GM23338 (cell line): ENCODE measurements around the gene RBM7. TPM values are rescaled to one million over a fixed set of nuclear protein-coding genes. Genes with fewer than 3 reads are reported as not detected.

Experiments
- EZH2 ChIP-seq: fragments of 200-600 bp; sonication (generic); IDR thresholded peaks from one replicate; pipeline ENCODE4 v1.8.0; 2017; ENCODE audit warnings: antibody characterized with exemption, mild to moderate bottlenecking, low read depth; ENCODE audit not compliant: unreplicated experiment
- EZH2phosphoT487 ChIP-seq: fragments of 200-600 bp; sonication (generic); IDR thresholded peaks from one replicate; pipeline ENCODE4 v1.8.1; 2018; ENCODE audit warnings: antibody characterized with exemption; ENCODE audit not compliant: unreplicated experiment
- JUNB ChIP-seq: IDR thresholded peaks from one replicate; pipeline ENCODE4 v1.6.1; 2016; ENCODE audit warnings: antibody characterized with exemption; ENCODE audit not compliant: unreplicated experiment
- POLR2AphosphoS5 ChIP-seq: IDR thresholded peaks from 2 replicates; pipeline ENCODE4 v1.6.1; 2016; ENCODE audit warnings: antibody characterized with exemption, low read depth
- STAT1 ChIP-seq: IDR thresholded peaks from one replicate; pipeline ENCODE4 v1.6.1; 2016; ENCODE audit warnings: antibody characterized with exemption; ENCODE audit not compliant: unreplicated experiment
- ZNF114 ChIP-seq: fragments of 250-450 bp; sonication (Bioruptor Pico); IDR thresholded peaks from 2 replicates; pipeline ENCODE4 v1.5.0; 2020; ENCODE audit warnings: mild to moderate bottlenecking, moderate library complexity
- polyA plus RNA-seq: library from polyadenylated mRNA; unstranded; fragments of >200 nt; fragmentation: Nextera tagmentation; extraction: Ambion mirVana; gene quantifications from 2 replicates; pipeline ENCODE4 v1.2.1, GENCODE V29; 2016
- total RNA-seq: library from RNA; depleted of rRNA; stranded (reverse); fragments of >200 nt; shearing (Covaris generic); gene quantifications from 2 replicates; pipeline ENCODE4 v1.2.3, GENCODE V29; 2014
- TF ChIP-seq, protein P1 (sequence below): fragments of 250-450 bp; sonication (Bioruptor Pico); IDR thresholded peaks from 2 replicates; pipeline ENCODE4 v1.5.0; 2020; ENCODE audit warnings: mild to moderate bottlenecking, moderate library complexity
- TF ChIP-seq, protein P2 (sequence below): IDR thresholded peaks from one replicate; pipeline ENCODE4 v1.6.1; 2018; ENCODE audit warnings: antibody characterized with exemption; ENCODE audit not compliant: unreplicated experiment
- TF ChIP-seq, protein P3 (sequence below), 2 experiments: fragments of 200-600 bp in 1 of 2; sonication (generic) in 1 of 2; conservative IDR thresholded peaks; 2 replicates each; pipeline versions ENCODE4 v1.5.1 to v1.6.1; 2016 to 2017; ENCODE audit warnings: antibody characterized with exemption in 2 of 2, low read depth in 2 of 2, mild to moderate bottlenecking in 2 of 2, moderate library complexity in 1 of 2

The RBM7 gene
- total and polyA plus RNA-seq, 2 experiments from 2014 or later, result 31.5 to 57.2 TPM

DNA sequence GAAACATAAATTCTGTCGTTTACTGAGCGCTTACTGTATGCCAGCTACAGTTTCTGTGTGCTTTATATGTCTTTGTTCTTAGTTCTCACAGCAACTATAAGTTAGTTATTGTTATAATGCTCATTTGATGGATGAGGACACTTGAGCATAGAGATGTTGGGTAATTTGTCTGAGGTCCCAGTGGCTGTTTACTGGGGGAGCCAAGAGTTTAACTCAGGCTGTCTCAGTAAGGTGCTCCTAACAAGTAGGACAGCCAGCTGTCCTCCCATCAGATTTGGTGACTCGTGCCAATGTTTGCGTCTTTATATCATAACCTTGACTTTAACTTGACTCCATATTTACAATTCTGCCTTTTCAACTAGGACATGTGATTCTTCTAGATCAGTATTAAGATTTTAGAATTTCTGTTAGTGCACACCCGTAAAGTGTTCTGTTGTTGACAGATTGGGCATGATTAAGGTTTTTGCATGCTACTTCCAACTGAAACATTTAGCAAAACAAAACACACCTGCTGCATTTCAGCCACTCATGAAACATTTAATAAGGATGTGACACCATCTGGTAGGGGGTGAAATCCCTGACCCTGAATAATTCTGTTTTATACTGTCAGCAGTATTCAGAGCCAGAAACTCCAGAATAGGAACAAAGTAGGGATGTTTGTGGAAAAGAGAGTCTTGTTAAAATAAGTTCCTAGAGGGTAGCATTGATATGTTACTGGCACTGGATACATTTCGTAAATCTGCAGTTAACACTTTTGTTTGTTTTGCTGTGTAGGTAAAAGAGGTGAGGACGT is 40.7 kb downstream of the RBM7 start (continued):
- TF ChIP-seq, protein P1, sequence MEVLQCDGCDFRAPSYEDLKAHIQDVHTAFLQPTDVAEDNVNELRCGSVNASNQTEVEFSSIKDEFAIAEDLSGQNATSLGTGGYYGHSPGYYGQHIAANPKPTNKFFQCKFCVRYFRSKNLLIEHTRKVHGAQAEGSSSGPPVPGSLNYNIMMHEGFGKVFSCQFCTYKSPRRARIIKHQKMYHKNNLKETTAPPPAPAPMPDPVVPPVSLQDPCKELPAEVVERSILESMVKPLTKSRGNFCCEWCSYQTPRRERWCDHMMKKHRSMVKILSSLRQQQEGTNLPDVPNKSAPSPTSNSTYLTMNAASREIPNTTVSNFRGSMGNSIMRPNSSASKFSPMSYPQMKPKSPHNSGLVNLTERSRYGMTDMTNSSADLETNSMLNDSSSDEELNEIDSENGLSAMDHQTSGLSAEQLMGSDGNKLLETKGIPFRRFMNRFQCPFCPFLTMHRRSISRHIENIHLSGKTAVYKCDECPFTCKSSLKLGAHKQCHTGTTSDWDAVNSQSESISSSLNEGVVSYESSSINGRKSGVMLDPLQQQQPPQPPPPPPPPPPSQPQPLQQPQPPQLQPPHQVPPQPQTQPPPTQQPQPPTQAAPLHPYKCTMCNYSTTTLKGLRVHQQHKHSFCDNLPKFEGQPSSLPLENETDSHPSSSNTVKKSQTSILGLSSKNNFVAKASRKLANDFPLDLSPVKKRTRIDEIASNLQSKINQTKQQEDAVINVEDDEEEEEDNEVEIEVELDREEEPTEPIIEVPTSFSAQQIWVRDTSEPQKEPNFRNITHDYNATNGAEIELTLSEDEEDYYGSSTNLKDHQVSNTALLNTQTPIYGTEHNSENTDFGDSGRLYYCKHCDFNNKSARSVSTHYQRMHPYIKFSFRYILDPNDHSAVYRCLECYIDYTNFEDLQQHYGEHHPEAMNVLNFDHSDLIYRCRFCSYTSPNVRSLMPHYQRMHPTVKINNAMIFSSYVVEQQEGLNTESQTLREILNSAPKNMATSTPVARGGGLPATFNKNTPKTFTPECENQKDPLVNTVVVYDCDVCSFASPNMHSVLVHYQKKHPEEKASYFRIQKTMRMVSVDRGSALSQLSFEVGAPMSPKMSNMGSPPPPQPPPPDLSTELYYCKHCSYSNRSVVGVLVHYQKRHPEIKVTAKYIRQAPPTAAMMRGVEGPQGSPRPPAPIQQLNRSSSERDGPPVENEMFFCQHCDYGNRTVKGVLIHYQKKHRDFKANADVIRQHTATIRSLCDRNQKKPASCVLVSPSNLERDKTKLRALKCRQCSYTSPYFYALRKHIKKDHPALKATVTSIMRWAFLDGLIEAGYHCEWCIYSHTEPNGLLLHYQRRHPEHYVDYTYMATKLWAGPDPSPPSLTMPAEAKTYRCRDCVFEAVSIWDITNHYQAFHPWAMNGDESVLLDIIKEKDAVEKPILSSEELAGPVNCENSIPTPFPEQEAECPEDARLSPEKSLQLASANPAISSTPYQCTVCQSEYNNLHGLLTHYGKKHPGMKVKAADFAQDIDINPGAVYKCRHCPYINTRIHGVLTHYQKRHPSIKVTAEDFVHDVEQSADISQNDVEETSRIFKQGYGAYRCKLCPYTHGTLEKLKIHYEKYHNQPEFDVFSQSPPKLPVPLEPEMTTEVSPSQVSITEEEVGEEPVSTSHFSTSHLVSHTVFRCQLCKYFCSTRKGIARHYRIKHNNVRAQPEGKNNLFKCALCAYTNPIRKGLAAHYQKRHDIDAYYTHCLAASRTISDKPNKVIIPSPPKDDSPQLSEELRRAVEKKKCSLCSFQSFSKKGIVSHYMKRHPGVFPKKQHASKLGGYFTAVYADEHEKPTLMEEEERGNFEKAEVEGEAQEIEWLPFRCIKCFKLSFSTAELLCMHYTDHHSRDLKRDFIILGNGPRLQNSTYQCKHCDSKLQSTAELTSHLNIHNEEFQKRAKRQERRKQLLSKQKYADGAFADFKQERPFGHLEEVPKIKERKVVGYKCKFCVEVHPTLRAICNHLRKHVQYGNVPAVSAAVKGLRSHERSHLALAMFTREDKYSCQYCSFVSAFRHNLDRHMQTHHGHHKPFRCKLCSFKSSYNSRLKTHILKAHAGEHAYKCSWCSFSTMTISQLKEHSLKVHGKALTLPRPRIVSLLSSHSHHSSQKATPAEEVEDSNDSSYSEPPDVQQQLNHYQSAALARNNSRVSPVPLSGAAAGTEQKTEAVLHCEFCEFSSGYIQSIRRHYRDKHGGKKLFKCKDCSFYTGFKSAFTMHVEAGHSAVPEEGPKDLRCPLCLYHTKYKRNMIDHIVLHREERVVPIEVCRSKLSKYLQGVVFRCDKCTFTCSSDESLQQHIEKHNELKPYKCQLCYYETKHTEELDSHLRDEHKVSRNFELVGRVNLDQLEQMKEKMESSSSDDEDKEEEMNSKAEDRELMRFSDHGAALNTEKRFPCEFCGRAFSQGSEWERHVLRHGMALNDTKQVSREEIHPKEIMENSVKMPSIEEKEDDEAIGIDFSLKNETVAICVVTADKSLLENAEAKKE (CRISPR knock-in tag), result no peak
- TF ChIP-seq, protein P2, sequence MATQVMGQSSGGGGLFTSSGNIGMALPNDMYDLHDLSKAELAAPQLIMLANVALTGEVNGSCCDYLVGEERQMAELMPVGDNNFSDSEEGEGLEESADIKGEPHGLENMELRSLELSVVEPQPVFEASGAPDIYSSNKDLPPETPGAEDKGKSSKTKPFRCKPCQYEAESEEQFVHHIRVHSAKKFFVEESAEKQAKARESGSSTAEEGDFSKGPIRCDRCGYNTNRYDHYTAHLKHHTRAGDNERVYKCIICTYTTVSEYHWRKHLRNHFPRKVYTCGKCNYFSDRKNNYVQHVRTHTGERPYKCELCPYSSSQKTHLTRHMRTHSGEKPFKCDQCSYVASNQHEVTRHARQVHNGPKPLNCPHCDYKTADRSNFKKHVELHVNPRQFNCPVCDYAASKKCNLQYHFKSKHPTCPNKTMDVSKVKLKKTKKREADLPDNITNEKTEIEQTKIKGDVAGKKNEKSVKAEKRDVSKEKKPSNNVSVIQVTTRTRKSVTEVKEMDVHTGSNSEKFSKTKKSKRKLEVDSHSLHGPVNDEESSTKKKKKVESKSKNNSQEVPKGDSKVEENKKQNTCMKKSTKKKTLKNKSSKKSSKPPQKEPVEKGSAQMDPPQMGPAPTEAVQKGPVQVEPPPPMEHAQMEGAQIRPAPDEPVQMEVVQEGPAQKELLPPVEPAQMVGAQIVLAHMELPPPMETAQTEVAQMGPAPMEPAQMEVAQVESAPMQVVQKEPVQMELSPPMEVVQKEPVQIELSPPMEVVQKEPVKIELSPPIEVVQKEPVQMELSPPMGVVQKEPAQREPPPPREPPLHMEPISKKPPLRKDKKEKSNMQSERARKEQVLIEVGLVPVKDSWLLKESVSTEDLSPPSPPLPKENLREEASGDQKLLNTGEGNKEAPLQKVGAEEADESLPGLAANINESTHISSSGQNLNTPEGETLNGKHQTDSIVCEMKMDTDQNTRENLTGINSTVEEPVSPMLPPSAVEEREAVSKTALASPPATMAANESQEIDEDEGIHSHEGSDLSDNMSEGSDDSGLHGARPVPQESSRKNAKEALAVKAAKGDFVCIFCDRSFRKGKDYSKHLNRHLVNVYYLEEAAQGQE, result no peak
- TF ChIP-seq EZH2 (no peak), JUNB (no peak), POLR2AphosphoS5 (no peak), EZH2phosphoT487 (no peak), ZNF114 (CRISPR knock-in tag) (no peak), STAT1 (no peak)
- TF ChIP-seq, protein P3, sequence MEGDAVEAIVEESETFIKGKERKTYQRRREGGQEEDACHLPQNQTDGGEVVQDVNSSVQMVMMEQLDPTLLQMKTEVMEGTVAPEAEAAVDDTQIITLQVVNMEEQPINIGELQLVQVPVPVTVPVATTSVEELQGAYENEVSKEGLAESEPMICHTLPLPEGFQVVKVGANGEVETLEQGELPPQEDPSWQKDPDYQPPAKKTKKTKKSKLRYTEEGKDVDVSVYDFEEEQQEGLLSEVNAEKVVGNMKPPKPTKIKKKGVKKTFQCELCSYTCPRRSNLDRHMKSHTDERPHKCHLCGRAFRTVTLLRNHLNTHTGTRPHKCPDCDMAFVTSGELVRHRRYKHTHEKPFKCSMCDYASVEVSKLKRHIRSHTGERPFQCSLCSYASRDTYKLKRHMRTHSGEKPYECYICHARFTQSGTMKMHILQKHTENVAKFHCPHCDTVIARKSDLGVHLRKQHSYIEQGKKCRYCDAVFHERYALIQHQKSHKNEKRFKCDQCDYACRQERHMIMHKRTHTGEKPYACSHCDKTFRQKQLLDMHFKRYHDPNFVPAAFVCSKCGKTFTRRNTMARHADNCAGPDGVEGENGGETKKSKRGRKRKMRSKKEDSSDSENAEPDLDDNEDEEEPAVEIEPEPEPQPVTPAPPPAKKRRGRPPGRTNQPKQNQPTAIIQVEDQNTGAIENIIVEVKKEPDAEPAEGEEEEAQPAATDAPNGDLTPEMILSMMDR (conservative IDR thresholded peaks at IDR 0.05; ENCODE audit: low read depth in 2 of 2), result no peak
